Ishikawa (cell line): ENCODE data around the gene DRC7.

Source experiments
- CEBPB ChIP-seq: IDR thresholded peaks from 2 replicates; pipeline ENCODE4 v1.6.1; 2012
- CREB1 ChIP-seq: IDR thresholded peaks from 2 replicates; pipeline ENCODE4 v1.6.1; 2012; ENCODE audit warnings: low read depth
- EGR1 ChIP-seq: IDR thresholded peaks from 2 replicates; pipeline ENCODE4 v1.6.1; 2012
- EP300 ChIP-seq: IDR thresholded peaks from 2 replicates; pipeline ENCODE4 v1.6.1; 2012; ENCODE audit warnings: borderline replicate concordance
- FOXM1 ChIP-seq: IDR thresholded peaks from 2 replicates; pipeline ENCODE4 v1.6.1; 2012; ENCODE audit warnings: low read depth, borderline replicate concordance
- NFIC ChIP-seq: IDR thresholded peaks from 2 replicates; pipeline ENCODE4 v1.6.1; 2012
- RAD21 ChIP-seq: IDR thresholded peaks from 2 replicates; pipeline ENCODE4 v1.6.1; 2012; ENCODE audit warnings: low read depth
- TAF1 ChIP-seq: IDR thresholded peaks from 2 replicates; pipeline ENCODE4 v1.6.1; 2012; ENCODE audit warnings: low read depth, mild to moderate bottlenecking
- TCF12 ChIP-seq: IDR thresholded peaks from 2 replicates; pipeline ENCODE4 v1.6.1; 2012; ENCODE audit warnings: low read depth
- TEAD4 ChIP-seq: IDR thresholded peaks from 2 replicates; pipeline ENCODE4 v1.6.1; 2012
- YY1 ChIP-seq: IDR thresholded peaks from 2 replicates; pipeline ENCODE4 v1.6.1; 2012; ENCODE audit warnings: low read depth
- ZBTB7A ChIP-seq: IDR thresholded peaks from 2 replicates; pipeline ENCODE4 v1.6.1; 2012; ENCODE audit warnings: low read depth
- TF ChIP-seq, protein P1 (sequence below): IDR thresholded peaks from 2 replicates; pipeline ENCODE4 v1.6.1; 2012
- TF ChIP-seq, protein P2 (sequence below): IDR thresholded peaks from 2 replicates; pipeline ENCODE4 v1.6.1; 2012
- TF ChIP-seq, protein P3 (sequence below): IDR thresholded peaks from 2 replicates; pipeline ENCODE4 v1.6.1; 2012; ENCODE audit warnings: low read depth, mild to moderate bottlenecking

The DRC7 gene

GRCh38 chr16:57704011-57704904, 9.7 kb downstream of the DRC7 start:
- TF ChIP-seq NFIC (no peak), RAD21 (no peak), TCF12 (no peak), TAF1 (no peak), CREB1 (no peak)
- TF ChIP-seq, protein P1, sequence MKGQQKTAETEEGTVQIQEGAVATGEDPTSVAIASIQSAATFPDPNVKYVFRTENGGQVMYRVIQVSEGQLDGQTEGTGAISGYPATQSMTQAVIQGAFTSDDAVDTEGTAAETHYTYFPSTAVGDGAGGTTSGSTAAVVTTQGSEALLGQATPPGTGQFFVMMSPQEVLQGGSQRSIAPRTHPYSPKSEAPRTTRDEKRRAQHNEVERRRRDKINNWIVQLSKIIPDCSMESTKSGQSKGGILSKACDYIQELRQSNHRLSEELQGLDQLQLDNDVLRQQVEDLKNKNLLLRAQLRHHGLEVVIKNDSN = no peak

DNA sequence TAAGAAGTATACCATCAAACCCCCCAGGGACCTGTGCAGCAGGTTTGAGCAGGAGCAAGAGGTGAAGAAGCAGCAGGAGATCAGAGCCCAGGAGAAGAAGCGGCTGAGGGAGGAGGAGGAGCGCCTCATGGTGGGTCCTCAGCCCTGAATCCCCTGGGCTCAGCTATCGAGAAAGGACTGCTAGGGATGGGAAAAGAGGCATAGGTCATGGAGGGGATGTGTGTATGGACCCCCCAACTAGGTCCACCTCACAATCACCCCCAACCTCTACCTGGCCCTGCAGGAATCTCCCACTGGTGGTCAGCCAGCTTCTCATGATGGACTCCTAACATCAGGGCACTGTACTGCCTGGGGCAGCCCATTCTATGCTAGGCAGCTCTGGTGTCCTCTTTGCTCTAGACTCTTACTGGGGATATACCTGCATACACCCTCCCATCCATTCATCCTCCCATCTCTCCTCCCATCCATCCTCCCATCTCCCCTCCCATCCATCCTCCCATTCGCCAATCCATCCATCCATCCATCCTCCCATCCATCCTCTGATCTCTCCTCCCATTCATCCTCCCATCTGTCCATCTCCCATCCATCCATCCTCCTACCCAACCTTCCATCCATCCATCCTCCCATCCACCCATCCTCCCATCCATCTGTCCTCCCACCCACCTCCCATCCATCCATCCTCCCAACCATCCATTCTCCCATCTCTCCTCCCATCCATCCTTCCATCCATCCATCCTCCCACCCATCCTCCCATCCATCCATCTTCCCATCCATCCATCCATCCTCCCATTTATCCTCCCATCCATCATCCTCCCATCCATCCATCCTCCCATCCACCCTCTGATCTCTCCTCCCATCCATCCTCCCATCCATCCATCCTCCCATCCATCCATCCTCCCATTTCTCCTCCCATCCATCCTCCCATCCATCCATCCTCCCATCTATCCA, 10.6 kb downstream of the DRC7 start:
- TF ChIP-seq EGR1 (no peak), CEBPB (no peak), FOXM1 (no peak), NFIC (no peak), RAD21 (no peak), TCF12 (no peak), TAF1 (no peak), YY1 (no peak), TEAD4 (no peak), CREB1 (no peak)
- TF ChIP-seq, protein P2, sequence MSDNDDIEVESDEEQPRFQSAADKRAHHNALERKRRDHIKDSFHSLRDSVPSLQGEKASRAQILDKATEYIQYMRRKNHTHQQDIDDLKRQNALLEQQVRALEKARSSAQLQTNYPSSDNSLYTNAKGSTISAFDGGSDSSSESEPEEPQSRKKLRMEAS = no peak
- TF ChIP-seq, protein P3, sequence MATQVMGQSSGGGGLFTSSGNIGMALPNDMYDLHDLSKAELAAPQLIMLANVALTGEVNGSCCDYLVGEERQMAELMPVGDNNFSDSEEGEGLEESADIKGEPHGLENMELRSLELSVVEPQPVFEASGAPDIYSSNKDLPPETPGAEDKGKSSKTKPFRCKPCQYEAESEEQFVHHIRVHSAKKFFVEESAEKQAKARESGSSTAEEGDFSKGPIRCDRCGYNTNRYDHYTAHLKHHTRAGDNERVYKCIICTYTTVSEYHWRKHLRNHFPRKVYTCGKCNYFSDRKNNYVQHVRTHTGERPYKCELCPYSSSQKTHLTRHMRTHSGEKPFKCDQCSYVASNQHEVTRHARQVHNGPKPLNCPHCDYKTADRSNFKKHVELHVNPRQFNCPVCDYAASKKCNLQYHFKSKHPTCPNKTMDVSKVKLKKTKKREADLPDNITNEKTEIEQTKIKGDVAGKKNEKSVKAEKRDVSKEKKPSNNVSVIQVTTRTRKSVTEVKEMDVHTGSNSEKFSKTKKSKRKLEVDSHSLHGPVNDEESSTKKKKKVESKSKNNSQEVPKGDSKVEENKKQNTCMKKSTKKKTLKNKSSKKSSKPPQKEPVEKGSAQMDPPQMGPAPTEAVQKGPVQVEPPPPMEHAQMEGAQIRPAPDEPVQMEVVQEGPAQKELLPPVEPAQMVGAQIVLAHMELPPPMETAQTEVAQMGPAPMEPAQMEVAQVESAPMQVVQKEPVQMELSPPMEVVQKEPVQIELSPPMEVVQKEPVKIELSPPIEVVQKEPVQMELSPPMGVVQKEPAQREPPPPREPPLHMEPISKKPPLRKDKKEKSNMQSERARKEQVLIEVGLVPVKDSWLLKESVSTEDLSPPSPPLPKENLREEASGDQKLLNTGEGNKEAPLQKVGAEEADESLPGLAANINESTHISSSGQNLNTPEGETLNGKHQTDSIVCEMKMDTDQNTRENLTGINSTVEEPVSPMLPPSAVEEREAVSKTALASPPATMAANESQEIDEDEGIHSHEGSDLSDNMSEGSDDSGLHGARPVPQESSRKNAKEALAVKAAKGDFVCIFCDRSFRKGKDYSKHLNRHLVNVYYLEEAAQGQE = no peak

DNA sequence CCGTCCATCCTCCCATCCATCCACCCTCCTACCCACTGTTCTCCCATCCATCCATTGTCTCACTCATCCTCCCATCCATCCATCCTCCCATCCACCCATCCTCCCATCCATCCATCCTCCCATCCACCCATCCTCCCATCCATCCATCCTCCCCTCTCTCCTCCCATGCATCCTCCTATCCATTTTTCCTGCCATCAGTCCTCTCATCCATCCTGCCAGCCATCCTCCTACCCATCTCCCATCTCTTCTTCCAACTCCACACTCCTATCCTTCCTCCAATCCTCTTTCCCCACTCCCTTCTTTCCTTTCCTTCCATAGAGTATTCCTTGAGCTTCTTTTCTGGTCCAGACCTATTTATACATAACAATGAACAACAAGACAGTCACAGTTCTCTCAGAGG, 12.1 kb downstream of the DRC7 start:
- TF ChIP-seq, protein P3 = no peak
- TF ChIP-seq EGR1 = no peak
- no peak for TF ChIP-seq EP300
- TF ChIP-seq, protein P1 = no peak
- no peak for TF ChIP-seq NFIC
- no peak for TF ChIP-seq ZBTB7A
- TF ChIP-seq CREB1 = no peak
- no peak for TF ChIP-seq CEBPB
- no peak for TF ChIP-seq TAF1
- TF ChIP-seq TEAD4 = no peak
- TF ChIP-seq, protein P2 = no peak
- TF ChIP-seq RAD21 = no peak
- TF ChIP-seq YY1 = no peak
- TF ChIP-seq FOXM1 = no peak
- TF ChIP-seq TCF12 = no peak

- TF ChIP-seq RAD21 = no peak
- TF ChIP-seq, protein P1 = no peak
- TF ChIP-seq TAF1 = no peak
- no peak for TF ChIP-seq YY1
- TF ChIP-seq, protein P2 = no peak
These were observed 12.7 kb downstream of the DRC7 start for GRCh38 chr16:57707331-57707730.
